Measurements from ENCODE around the gene LMNA. TPM values are rescaled to one million over a fixed set of nuclear protein-coding genes. Genes with fewer than 3 reads are reported as not detected.

Gene LMNA
- total RNA-seq, 1 experiment from 2014 or later = 51.0 TPM

DNA sequence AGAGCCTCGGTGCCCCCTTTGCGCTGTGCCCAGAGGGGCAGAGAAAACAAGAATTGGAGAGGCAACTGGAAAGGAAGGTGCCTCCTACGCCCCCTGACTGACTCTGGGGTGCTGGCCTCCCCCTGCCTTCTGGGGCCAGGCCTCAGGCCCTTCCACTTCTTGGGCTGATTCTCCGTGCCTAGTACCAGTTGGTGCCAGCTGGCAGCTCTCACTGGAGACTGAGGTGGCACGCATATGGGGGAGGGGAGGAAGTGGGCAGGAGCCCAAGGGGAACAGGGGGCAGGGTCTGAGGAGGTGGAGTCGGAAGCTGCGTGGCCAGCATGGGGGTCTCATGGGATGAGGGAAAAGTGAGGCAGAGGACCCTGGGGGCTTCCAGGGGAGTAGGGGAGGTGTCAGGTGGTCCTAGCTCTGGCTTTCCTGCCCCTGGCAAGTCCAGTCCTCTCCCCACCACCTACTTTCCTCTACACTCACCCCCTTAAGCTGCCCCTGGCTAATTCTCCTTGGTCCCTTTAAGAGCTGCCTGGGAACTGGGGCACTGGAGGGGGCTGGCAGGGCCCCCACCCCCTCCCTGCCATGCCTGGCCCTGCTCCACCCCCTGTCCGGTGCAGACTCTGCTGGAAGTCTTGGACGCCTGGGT lies 32.4 kb downstream of the LMNA start:
- H3K23me2 ChIP-seq (ENCODE audit: insufficient read length, low read depth, low read length, poor library complexity, severe bottlenecking) = no peaks in the 10 kb centered on the region
- TF ChIP-seq, protein P1, sequence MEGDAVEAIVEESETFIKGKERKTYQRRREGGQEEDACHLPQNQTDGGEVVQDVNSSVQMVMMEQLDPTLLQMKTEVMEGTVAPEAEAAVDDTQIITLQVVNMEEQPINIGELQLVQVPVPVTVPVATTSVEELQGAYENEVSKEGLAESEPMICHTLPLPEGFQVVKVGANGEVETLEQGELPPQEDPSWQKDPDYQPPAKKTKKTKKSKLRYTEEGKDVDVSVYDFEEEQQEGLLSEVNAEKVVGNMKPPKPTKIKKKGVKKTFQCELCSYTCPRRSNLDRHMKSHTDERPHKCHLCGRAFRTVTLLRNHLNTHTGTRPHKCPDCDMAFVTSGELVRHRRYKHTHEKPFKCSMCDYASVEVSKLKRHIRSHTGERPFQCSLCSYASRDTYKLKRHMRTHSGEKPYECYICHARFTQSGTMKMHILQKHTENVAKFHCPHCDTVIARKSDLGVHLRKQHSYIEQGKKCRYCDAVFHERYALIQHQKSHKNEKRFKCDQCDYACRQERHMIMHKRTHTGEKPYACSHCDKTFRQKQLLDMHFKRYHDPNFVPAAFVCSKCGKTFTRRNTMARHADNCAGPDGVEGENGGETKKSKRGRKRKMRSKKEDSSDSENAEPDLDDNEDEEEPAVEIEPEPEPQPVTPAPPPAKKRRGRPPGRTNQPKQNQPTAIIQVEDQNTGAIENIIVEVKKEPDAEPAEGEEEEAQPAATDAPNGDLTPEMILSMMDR (conservative IDR thresholded peaks at IDR 0.05) = no peak
- H3K79me2 ChIP-seq (ENCODE audit: insufficient read depth, low read length) = no peaks in the 10 kb centered on the region
- no peaks in the 10 kb centered on the region for H4K20me1 ChIP-seq (ENCODE audit: control insufficient read depth, insufficient read depth, insufficient read length)
- H3K14ac ChIP-seq (ENCODE audit: insufficient read depth, low read length) = peak overlapping the region; percentile 25; the same call in 1 of the 2 replicates
- no peak overlapping the region for H2BK20ac ChIP-seq (ENCODE audit: low read depth, low read length, poor library complexity, severe bottlenecking)
- WGBS (ENCODE audit: extremely low coverage, insufficient read length, low lambda C conversion rate) = no CpG with 5 or more reads among the region's 9 CpGs
- Mint-ChIP-seq H3K4me3 (peak overlapping the region; percentile 46 to 64; a peak in 3 of 5 replicates), H3K27me3 (ENCODE audit: low read depth) (no peaks in the 10 kb centered on the region; the same call in 1 of the 2 replicates), H3K27ac (peak overlapping the region; percentile 75 to 95 (median 93)), H3K4me1 (peaks cover 57 to 60% of the 10 kb centered on the region in 2 experiments), H3K9me3 (no peaks in the 10 kb centered on the region), H3K36me3 (ENCODE audit: insufficient read depth in 1 of 3, low read depth in 3 of 3) (no peaks in the 10 kb centered on the region)
- no peak overlapping the region for H3K27ac ChIP-seq (ENCODE audit: insufficient read length, low read depth, low read length)
- H4K5ac ChIP-seq (ENCODE audit: insufficient read length, low read depth, low read length) = no peak overlapping the region
- peak overlapping the region; percentile 27 for H3K18ac ChIP-seq (ENCODE audit: insufficient read length, low read depth, low read length)
- no peak overlapping the region for H3K4me2 ChIP-seq (ENCODE audit: insufficient read depth, insufficient read length, low read length)
- no peak overlapping the region for H2BK15ac ChIP-seq (ENCODE audit: low read depth, low read length)
- H2BK5ac ChIP-seq (ENCODE audit: insufficient read length, low read length) = no peak overlapping the region
- H3K9ac ChIP-seq (ENCODE audit: extremely low read depth, insufficient read length, low read length) = no peak overlapping the region
- no peak overlapping the region for H2BK12ac ChIP-seq (ENCODE audit: insufficient read length, low read depth, low read length)
- H4K8ac ChIP-seq (replicated peaks; ENCODE audit: insufficient read length, low read depth, low read length) = no peak overlapping the region
- H3K23ac ChIP-seq (ENCODE audit: insufficient read length, low read depth, low read length) = no peak overlapping the region
- H3K56ac ChIP-seq (ENCODE audit: insufficient read length, low read depth, low read length) = no peak overlapping the region
- H3K79me1 ChIP-seq (ENCODE audit: insufficient read depth, low read depth, low read length, poor library complexity, severe bottlenecking) = no peaks in the 10 kb centered on the region
- no peak overlapping the region for H3K4ac ChIP-seq (ENCODE audit: low read depth, low read length)
- H3T11ph ChIP-seq (ENCODE audit: low read length) = no peak overlapping the region
- peaks cover 23% of the 10 kb centered on the region for H3K4me1 ChIP-seq (ENCODE audit: insufficient read depth, low read length)
- H3K9me3 ChIP-seq (ENCODE audit: control insufficient read depth, low read depth, low read length) = no peaks in the 10 kb centered on the region
- H2AFZ ChIP-seq (ENCODE audit: low read length) = no peak overlapping the region
- DNase-seq = no peak
- H3K27me3 ChIP-seq (ENCODE audit: insufficient read depth, low read length) = no peaks in the 10 kb centered on the region
- H4K91ac ChIP-seq (ENCODE audit: insufficient read length, low read depth, low read length) = no peak overlapping the region
- H2AK5ac ChIP-seq (ENCODE audit: insufficient read length, low read length) = no peak overlapping the region
- H2BK120ac ChIP-seq (ENCODE audit: low read depth, low read length, poor library complexity, severe bottlenecking) = no peak overlapping the region

Measured in H9 (cell line).